Hindlimb muscle (tissue), 1 donor: Measurements from ENCODE around the gene DAG1. TPM values are rescaled to one million over a fixed set of nuclear protein-coding genes. Genes with fewer than 3 reads are reported as not detected.

Experiments
- DNase-seq: peaks from one replicate; pipeline ENCODE4 v3.0.0-alpha.2; 2013
- polyA plus RNA-seq: library from polyadenylated mRNA; unstranded; fragments of 120-200 nt; gene quantifications from one replicate; pipeline ENCODE4 v1.2.1, GENCODE V29; 2013; ENCODE audit not compliant: insufficient read length

Gene DAG1
- polyA plus RNA-seq: 266 TPM

DNA sequence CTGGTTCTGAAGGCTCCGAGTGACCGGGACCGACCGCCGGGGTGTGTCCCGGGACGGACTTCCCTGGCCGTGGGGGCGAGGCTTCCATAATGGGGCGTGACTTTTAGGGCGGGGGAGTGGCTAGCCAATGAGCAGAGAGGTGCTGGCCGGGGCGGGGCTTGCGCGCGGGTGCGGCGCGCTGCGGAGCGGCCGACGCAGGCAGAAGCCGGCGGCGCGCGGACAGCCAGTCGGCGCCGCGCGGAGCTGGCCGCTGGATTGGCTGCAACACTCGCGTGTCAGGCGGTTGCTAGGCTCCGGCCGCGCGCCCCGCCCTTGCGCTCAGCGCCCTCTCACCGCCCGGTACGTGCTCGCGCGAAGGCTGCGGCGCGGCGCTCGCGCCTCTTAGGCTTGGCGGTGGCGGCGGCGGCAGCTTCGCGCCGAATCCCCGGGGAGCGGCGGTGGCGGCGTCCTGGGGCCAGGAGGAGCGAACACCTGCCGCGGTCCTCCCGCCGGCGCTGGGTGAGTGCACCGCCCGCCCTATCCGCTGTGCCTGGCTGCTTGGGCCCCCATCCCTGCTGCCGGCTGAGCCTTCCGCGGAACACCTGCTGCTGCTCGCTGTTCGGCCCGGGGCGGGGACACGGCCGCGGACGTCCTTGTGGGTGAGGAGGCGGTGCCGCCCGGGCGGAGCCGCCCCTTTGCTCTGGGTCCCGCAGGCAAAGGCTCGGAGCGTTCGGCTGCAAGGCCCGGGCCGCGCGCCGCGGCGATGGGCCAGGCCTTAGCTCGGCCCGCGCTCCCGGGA is at the start of gene DAG1:
DAG1 (plus strand) TSS at position 332 of the 778 bp plus-strand sequence. CDS start 40,268 bp downstream, outside the sequence.
- DNase-seq: peak; percentile 98

DNA sequence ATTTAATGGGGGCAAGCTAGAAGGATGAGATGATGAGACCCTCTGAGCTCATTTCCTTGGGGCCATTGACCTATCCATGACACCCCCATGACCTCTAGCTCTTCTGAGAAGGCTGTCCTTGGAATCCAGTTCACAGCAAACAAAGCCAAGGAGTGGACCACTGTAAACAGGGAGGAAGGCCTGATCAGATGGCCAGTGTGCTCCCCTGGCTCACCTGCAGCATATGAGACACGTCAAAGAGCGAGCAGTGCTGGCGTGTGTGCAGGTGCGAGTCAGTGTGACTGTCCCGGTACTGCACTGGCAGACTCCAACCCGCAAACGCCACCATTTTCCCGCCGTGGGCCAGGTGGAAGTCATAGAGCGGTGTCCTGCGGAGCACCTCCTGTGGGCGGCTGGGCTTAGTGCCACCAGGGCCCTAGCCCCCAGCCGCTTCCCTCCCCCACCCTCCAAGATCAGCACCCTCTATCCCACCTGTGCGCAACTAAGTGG is 48.1 kb upstream of the DAG1 start:
- no peak for DNase-seq

DNA sequence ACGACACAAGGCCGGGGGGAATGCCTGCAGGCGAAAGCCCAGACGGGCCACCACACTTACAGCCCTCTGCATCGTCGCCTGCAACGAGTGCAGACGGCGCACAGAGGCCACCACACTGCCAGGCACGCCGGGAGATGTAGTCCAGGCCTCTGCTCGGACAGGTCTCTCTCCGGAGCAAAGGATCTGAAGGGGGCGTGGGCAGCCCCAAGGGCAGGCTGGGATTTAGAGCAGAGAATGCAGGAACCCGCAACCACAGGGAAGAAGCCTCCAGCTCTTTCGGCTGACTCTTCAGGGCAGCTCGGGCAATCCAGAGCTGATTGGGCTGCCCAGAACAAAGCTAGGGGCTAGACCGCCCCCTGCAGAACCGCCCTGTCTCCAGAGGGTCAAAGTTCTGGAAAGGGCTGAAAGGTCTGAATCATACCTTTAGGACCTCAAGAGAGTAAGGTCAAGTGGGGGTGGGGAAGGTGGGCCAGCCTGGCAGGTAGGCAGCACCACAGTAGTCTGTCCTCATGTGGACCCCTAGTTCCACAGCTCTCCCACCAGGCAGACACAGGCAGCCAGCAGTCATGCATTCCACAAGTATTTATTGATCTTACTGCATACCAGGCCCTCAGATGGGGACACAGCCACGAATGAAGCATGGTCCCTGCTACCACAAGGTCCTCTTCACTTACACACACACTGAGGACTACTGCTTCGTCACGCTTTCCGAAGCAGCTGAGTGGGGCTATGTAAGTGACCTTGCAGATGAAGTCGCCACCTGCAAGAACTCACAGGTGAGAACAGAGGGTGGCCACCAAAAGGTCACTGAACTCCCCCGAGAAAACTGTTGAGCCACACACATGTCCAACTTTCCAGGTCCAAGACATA is 47.5 kb upstream of the DAG1 start, which contains the start of gene AMT:
AMT (minus strand) TSS at position 95 of the 870 bp plus-strand sequence; CDS start at position 72, 23 bp downstream.
- no peak for DNase-seq

DNA sequence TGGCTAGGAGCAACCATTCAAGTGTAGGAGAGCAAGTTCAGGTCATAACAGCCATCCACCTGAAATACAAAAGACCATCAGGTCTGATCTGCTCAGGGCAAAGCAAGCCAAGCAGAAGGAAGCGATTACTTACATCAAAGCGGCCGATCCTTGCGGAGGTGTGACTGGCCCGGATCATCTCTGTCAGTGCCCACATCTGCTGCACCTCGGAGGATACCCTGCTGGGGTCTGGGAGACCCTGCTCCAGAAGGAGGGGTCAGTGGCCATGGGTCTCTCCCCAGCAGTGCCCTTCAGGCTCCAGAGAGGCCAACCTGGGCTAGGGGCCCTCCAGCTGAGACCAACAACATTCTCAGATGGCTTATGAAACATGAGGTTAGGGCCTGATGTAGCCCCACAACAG is 45.3 kb upstream of the DAG1 start:
- no peak for DNase-seq

DNA sequence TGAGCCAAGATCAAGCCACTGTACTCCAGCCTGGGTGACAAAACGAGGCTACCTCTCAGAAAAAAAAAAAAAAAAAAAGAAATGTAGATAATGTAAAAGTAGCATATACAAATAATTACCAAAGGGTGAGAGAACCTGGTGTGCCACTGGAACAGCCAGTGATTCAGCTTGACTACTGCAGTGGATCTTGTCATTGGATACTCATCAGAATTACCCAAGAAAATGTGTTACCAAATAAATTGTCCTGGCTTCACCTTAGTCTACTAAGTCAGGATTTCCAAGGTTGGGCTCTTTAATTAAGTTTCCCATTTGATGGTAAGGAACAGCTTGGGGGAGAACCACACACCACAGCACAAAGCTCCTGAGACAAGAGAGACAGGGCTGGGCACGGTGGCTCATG is 42.5 kb upstream of the DAG1 start:
- DNase-seq: no peak

DNA sequence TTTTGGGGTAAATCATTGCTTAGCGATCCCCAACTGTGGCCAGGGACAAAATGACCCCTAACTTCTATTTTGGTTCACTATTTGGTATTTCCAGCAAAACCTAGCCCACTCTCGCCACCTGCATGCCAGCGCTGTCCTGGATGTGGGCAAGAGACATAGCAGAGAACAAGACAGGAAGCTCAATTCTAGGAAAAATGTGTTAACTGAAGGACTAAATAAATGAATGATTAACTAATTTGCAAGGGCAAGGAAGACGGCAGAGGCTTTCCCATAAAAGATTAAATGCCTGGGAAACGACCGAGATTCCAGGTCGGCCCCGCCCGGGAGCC is 41.4 kb upstream of the DAG1 start:
- DNase-seq: no peak

DNA sequence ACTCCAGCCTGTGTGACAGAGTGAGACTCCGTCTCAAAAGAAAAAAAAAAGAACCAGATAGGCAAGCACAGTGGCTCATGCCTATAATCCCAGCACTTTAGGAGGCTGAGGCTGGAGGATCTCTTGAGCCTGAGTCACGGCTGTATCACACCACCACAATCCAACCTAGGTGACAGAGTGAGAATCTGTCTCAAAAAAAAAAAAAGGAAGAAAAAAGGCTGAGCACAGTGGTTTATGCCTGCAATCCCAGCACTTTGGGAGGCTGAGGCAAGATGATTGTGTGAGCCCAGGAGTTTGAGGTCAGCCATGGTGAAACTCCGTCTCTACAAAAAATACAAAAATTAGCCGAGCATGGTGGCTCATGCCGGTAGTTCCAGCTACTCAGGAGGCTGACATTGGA is 35.3 kb upstream of the DAG1 start:
- DNase-seq: no peak

DNA sequence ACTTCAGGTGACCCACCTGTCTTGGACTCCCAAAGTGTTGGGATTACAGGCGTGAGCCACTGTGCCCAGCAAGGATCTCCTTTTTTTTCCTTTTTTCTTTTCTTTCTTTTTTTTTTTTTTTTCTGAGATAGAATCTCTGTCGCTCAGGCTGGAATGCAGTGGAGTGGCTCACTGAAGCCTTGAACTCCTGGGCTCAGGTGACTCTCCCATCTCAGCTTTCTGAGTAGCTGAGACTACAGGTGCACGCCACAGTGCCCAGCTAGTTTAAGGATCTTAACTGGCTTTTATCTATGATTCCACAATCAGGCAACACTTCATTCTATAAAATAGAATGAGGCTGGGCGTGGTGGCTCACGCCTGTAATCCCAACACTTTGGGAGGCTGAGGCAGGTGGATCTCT is 24.7 kb upstream of the DAG1 start:
- DNase-seq: no peak

DNA sequence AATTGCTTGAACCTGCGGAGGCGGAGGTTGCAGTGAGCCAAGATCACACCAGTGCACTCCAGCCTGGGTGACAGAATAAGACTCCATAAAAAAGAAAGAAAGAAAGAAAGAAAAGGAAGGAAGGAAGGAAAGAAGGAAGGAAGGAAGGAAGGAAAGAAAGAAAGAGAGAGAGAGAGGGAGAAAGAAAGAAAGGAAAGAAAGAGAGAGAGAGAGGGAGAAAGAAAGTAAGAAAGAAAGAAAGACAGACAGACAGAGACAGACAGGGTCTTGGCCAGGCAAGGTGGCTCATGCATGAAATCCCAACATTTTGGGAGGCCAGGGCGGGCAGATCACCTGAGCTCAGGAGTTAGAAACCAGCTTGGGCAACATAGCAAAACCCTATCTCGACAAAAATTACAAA is 16.4 kb upstream of the DAG1 start:
- no peak for DNase-seq

DNA sequence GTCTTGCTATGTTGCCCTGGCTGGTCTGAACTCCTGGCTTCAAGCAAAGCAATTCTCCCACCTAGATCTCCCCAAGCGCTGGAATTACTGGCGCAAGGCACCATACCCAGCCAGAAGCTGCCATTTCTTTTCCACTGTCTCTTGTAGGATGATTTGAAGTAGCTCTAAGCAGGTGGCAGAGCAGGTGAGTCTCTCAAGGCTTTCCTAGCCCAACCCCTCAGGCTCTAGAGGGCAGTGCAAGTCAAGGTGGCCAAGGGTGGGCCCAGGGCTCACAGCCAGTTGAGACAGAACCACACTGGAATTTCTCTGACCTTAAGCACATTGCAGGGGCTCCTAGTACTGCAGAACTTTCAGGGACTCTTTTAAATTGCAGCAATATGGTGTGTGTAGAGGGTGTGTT is 15.6 kb upstream of the DAG1 start:
- no peak for DNase-seq

DNA sequence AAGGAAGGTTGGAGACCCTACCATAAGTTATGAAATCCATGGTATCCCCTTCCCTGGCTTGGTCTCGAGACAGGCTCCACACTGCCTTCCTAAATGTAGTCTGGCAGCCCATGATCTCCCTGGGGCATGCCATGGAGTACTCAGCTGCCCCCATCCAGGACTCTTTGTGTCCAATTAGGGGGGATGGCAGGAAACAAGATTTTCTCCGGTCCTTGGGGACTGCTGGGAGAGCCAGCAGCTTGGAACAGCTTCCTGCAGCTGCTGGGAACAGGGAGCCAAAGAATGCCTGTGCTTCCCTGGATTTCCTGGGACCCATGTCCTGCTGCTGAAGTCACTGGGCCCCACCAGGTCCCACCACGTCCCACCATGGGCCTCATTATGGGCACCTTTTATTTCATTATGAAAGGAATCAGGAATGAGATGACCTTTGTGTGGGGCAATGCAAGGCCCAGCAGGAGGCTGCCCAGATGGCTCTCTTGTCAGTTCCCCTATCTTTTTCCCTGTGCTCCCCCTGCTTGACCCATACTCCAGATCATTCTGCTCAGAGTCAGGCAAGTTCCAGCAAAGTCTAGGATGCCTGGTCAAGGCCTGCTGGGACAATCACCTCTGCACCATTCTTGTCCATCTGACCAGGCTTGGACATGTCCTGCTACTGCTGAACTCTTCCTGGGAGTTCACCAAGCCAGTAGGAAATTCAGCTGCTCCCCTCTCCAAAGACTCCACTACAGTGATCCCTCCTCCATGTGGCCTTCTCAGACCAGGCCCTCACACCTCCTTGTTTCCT is 15.0 kb upstream of the DAG1 start:
- DNase-seq: peak; percentile 47

DNA sequence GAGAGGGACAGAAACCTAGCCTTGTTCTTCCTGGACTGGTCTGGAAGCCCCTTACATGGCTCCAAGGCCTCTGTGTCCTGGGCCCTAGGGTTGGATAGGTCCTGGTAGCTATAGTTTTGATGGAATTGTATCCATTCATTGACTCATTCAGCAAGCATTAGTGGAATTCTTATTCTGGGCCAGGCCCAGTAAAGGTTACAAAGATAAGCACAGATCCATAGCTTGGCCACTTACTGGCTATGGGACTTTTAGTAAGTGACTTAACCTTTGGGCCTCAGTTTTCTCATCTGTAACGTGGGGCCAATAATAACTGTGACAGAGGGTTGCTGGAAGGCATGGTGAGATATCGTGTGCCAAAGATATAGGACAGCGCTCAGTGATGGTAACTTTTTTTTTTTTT is 13.6 kb upstream of the DAG1 start:
- no peak for DNase-seq

DNA sequence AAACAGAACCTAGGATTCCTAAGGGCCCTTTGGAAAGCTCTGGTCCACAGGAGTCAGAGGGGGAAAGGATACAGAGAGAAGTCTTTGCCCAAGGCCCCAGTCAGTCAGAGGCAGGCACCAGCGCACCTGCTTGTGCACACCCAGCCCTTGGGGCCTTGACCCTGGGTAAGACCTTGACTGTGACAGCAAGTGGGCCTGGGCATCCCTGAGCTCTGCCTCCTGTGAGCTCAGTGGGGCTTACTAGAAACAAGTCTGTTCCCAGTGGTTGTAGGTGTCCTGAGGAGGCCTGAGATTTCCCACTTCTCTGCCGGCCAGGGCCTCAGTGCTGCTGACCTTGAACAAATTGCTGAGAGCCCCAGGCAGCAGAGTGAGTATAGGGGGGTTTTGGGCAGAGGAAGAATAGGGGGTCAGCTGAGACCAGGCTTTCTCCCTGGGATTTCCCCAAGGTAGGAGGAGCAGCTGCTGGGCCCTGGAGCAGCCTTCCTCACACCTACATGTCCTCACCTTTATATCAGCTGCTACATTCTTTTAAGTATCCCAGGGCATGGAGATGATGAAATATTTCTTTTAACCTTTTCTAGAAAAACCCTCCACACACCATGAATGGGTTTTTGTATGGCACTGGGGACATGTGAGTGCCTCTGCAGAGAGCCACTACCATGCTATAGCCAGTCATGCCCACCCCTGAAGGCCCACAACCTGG is 9.7 kb upstream of the DAG1 start:
- DNase-seq: no peak

DNA sequence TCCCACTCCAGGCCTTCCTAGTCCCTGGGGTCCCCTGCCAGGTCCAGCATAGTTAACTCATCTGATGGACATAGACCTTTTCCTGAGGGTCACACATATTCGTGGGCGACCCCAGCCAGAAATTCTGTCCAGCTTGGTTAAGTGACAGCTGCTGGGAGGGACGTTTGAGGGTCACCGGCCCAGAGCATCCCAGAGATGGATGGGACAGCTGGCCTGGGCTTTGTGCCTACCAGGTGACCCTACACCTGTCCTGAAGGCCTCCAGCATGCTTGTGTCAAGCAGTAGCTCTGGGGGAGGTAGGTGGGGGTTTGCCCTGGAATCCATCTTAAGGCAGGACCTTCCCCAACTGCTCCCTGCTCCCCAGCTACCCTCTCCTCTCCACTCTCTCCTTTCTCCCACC is 9.1 kb upstream of the DAG1 start:
- DNase-seq: no peak

DNA sequence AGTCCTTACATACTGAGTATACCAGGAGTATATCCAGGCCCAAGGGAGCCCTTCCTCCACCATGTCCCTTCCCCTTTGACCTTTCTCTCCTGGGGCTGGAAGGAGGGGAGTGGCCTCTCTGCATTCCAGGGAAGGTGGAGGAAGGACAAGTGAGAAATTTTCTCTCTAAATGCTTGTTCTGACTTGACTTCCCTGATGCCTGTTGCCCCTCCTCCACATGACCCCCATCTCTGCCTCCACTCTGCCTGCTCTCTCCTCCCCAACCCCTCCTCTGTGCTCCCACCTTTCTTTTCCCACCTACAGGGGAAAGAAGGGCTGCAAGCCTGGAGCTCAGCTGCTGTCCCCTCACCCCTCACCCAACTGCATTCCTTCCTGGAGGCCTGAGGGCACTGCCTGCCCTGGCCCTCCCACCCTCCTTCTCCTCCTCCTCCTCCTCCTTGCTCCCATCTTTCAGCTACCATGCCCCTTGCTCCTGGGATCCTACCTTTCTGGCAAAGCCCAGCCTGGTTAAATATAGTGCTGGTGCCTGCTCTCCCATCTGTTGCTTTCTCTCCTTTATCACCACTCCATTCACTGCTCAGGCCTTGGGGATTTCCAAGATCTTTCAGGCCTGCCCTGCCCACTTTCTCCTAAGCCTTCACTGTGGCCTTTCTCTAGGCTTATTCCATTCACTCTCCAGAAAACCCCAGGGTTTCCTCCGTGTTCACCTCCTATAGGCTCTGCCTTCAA is 8.5 kb upstream of the DAG1 start:
- DNase-seq: no peak

DNA sequence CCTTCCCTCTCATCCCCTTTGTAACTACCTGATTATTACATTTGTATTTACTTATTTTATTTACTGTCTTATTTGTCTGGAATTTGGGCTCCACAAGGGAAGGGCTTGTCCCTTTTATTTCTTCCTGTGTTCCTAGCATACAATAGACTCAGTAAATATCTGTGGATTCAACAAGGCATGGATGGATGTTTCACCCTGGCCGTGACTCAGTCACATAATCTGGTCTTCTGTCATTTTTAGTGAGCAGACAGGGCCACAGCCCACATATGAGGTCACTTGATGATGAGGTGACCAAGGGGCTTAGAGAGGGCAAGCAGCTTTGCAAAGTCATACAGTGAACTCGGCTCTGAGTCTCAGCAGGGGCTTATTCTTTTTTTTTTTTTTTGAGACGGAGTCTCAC is 7.8 kb upstream of the DAG1 start:
- no peak for DNase-seq

DNA sequence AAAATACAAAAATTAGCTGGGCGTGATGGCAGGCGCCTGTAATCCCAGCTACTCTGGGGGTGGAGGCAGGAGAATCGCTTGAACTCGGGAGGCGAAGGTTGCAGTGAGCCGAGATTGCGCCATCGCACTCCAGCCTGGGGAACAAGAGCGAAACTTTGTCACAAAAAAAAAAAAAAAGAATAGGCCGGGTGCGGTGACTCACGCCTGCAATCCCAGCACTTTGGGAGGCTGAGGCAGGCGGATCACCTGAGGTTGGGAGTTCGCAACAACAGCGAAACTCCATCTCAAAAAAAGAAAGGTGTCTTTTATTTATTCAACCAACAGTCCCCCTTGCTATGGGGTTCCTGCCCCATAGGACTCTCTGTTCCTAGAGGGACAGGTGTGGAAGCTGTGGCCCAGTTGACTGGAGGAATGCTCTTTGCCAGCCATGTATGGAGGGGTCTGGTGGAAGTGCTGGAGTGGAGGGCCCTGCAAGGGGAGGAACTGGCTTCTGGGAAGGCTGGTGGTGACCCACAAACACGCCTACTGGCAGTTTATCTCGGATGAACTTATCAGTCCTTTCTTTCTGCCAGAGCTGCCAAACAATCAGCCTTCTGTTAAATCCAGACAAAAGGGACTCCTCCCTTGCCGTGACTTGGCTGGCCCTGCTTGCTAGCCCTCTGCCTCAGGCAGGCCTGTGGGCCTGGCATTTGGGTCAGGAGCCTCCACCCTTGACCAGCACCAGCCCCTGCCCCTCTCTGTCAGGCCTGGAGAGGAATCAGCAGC is 4.6 kb upstream of the DAG1 start:
- no peak for DNase-seq

DNA sequence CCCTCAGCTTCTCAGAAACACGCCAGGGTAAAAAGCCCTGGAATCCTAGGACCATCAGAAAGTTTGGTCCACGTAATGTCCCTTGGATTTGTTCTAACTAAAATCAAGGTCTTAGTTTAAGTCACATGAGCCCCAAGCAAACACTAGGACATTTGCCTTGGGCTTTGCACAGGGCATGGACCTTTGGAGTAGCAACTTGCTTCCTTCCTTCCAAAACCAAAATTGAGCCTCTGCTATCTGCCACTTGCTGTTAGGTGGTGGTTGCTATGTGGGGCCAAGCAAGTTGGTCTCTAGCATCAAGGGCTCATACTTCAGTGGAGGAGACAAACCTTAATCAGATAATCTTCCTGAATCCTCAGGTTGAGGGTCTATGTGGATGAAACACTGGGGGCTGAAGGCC is 4.0 kb upstream of the DAG1 start:
- DNase-seq: no peak

DNA sequence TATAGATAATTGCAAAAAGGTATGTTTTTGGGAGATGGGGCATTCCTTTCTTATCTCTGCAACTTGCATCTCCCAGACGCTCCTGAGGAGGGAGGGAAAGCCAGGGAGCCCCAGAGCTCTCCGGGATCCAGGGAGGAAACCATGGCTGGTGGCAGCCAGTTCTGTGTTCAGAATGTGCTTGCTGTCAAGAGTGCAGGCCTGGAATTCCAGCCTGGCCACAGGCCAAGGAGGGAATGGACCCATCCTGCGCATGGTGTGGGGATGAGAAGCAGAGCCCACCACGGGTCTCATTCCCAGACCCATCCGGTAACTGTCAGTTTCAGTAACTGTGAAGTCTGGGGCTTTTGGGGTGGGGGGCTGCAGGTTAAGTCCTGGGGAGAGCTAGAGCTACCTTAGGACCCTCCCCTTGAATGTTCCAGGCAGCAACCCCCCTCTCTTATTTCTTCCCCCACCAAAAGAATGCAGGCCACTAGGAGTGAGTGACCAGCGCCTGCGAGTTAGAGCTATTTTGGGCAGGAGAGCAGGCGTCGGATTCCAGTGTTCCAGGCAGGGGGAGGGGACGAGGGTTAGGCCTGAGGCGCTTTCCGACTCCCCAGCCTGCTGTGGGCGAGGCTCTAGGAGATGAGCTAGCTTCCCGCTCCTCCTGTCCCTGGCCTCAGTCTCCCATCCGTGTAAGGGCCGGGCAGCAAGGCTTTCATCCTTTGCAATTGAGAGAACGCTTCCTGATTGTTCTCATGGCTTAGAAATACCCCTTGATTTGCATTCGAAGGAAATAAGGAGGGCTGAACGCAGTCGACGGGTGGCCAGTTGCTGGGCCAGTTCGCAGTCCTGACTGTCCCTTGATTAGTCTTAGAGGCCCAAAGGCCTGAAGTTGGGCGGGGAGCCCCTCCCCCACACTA is 781 bp upstream of the DAG1 start:
- peak; percentile 88 for DNase-seq
